AG04449 (cell line): ENCODE data around the gene FRAS1.

ENCODE experiments used
- CTCF ChIA-PET: fragments of 350-600 bp; formaldehyde crosslinking; extraction: SDS; loops from one replicate; lab custom pipeline; 2021; ENCODE audit warnings: antibody characterized with exemption; lab: Yijun Ruan, JAX
- POLR2A ChIA-PET: fragments of 400-600, 350-600 bp; formaldehyde crosslinking; extraction: SDS; loops from one replicate; lab custom pipeline; 2020; ENCODE audit warnings: antibody characterized with exemption, inconsistent platforms; lab: Yijun Ruan, JAX
- DNase-seq: peaks from one replicate; pipeline ENCODE4 v3.0.0-alpha.2; 2010; ENCODE audit warnings: low read depth, low spot score
- H3K4me3 ChIP-seq: 2 replicates; pipeline ENCODE4 v1.5.1; 2011; ENCODE audit warnings: low read depth, mild to moderate bottlenecking, control low read depth, low read length
- CTCF ChIP-seq: IDR thresholded peaks from one replicate; pipeline ENCODE4 v1.5.1; 2011; ENCODE audit warnings: mild to moderate bottlenecking, moderate library complexity, low read length, control low read depth, inconsistent platforms; ENCODE audit not compliant: insufficient read depth; ENCODE audit errors: missing control alignments

Gene FRAS1

DNA sequence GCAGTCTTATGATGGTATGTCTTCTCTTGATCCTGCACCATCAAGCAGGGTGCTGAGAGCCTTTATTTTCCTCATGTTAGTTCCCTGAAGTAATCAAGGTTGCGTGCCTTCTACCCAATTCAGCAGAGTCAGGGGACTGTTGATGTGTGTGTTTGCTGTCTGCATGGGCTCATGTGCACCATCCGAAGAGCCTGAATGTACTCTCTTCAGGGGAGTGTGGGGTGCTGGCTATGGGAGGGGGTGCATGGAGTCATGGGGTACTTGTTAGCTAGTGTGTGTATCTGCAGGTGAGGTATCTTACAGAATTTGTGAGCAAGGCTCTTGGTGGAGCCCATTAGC is 340.1 kb downstream of the FRAS1 start:
- no peak overlapping the region for H3K4me3 ChIP-seq
- CTCF ChIA-PET, result no interaction called here
- no peak for TF ChIP-seq CTCF
- POLR2A ChIA-PET, result no interaction called here
- no peak for DNase-seq

DNA sequence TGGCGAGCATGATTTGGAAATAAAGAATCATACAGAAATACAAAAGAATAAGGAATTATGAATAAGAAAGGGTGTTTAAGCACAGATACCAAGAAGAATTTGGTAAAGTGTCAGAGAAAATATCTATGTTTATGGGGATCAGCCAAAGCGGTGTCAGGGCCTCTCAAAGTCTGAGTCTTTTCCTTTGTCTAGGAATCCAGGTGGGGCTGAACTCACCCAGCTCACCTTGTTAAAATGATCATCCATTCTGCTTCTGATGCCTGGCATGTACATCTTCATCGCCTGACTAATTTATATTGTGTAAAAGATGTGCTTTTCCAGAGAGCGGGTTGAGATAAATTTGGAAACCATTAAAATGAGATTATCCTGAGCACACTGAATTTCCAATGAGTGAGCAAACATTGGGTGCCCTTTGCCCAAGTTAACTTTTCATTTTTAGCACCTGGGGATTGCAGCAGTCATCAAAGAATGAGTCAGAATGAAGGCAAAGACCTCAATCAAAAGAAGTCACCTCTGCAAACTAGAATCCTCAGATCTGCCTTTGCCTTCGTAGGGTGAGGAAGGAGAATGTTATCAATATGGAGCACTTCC is 352.6 kb downstream of the FRAS1 start:
- TF ChIP-seq CTCF, result no peak
- no peak overlapping the region for H3K4me3 ChIP-seq
- POLR2A ChIA-PET, result no interaction called here
- no peak for DNase-seq
- CTCF ChIA-PET, result no interaction called here

DNA sequence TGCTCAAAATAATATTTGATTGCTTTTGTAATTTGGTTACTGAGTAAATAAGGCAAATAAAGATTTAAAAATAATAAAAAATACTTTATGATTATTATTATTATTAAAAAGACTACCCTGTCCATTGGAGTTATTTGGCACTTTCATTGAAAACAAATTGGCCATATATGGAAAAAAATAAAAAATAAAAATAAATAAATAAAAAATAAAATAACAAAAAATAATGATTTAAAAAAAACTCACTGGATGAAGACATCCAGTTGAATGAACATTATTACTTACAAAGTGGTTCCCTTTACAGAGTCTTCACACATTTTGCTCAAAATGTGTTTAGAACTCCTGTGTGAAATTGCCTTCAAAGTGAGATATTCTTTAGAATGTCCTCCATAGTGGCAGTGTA is 353.1 kb downstream of the FRAS1 start:
- CTCF ChIA-PET, result no interaction called here
- POLR2A ChIA-PET, result no interaction called here
- no peak for DNase-seq
- TF ChIP-seq CTCF, result no peak
- no peak overlapping the region for H3K4me3 ChIP-seq

DNA sequence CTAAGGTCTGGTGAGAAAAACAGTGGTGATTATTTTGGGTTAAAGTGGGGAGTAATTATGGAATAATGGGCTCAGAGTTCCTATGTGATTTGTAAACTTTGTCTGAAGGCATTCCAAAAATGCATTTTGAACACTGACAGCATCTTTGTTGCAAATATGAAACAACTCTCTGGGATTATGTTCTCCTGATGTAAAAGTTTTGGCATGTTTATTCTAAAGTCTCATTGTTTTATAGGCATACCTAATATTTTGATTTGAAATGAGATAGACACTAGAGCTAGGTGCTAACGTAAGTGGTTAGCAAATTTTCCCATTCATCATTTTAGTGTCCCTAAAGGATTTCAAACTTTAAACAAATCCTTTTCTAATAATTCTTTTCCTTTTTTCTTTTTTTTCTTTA is 353.6 kb downstream of the FRAS1 start:
- DNase-seq, result no peak
- ChIA-PET POLR2A (no interaction called here), CTCF (no interaction called here)
- H3K4me3 ChIP-seq, result no peak overlapping the region
- TF ChIP-seq CTCF, result no peak

- TF ChIP-seq CTCF, result no peak
- CTCF ChIA-PET, result no interaction called here
- no peak overlapping the region for H3K4me3 ChIP-seq
- DNase-seq, result no peak
- POLR2A ChIA-PET, result no interaction called here
These were observed 357.0 kb downstream of the FRAS1 start for GRCh38 chr4:78414116-78414515.

DNA sequence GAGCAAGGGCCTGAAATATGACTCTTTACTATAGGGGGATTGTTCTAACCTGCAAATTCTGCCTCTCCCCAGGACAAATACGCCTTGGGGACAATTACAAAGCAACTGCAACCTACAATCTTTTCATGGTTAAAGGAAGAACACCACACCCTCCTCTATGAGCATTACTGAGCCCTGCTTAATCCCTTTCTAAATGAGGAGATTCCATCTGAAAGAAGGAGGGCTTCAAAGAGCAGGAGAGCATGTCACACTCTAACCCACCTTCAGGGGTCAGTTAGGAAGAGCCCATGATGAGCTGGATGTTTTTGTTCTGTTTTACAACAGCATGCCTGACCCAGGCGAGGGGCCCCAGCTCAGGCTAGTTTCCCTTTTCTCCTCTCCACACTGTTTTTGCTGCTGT is 360.5 kb downstream of the FRAS1 start:
- no peak overlapping the region for H3K4me3 ChIP-seq
- CTCF ChIA-PET, result interaction anchor here (1.5 kb wide), 1 partner anchor 11 kb away, joined by 3 read pairs; no protein-coding TSS in a partner anchor
- POLR2A ChIA-PET, result no interaction called here
- TF ChIP-seq CTCF, result no peak
- no peak for DNase-seq
